GM10248 (cell line): ENCODE measurements around the gene C11orf21.

Source experiments
- CTCF ChIA-PET: fragments of 300-600 bp; sonication (Branson Sonifier 250); formaldehyde crosslinking; extraction: SDS; loops from one replicate; lab custom pipeline; 2021; ENCODE audit warnings: antibody characterized with exemption; lab: Yijun Ruan, JAX
- POLR2A ChIA-PET: fragments of 350-650 bp; sonication (Branson Sonifier 250); formaldehyde crosslinking; extraction: SDS; loops from one replicate; lab custom pipeline; 2020; ENCODE audit warnings: antibody characterized with exemption; lab: Yijun Ruan, JAX
- DNase-seq: peaks from one replicate; pipeline ENCODE4 v3.0.0; 2012; ENCODE audit errors: extremely low spot score
- TF ChIP-seq, protein P1 (sequence below): IDR thresholded peaks from 2 replicates; pipeline ENCODE4 v1.5.1; 2012; ENCODE audit warnings: mild to moderate bottlenecking, low read depth; ENCODE audit errors: extremely low read depth, missing control alignments, control extremely low read depth

Gene C11orf21

DNA sequence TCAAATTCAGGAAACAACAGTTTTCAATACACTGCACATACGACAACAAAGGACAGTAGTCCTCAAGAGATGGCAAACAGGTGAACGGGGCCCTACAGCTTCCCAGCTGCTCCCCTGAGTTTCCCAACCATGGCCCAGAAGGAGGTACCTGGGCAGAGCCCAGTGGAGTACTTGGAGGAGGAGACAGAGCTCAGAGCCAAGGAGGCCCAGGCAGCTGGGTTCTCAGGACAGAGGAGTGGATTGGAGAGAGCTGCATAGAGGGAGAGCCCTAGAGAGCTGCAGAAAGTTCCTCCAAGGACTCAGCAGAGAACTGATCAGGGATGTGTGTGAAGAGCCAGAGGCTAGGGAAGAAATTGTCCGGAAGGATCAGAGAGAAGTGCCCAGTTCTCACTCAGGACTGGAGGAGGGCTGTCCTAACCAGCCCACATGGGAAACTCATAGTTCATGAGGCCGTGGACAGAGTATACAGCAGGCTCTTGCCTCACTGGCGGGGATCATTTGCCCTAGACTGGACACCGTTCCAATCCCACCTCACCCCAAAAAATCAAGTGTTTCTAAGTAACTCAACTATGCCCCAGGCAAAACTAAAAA, 23.7 kb downstream of the C11orf21 start:
- no peak for DNase-seq
- POLR2A ChIA-PET: no interaction called here
- TF ChIP-seq, protein P1, sequence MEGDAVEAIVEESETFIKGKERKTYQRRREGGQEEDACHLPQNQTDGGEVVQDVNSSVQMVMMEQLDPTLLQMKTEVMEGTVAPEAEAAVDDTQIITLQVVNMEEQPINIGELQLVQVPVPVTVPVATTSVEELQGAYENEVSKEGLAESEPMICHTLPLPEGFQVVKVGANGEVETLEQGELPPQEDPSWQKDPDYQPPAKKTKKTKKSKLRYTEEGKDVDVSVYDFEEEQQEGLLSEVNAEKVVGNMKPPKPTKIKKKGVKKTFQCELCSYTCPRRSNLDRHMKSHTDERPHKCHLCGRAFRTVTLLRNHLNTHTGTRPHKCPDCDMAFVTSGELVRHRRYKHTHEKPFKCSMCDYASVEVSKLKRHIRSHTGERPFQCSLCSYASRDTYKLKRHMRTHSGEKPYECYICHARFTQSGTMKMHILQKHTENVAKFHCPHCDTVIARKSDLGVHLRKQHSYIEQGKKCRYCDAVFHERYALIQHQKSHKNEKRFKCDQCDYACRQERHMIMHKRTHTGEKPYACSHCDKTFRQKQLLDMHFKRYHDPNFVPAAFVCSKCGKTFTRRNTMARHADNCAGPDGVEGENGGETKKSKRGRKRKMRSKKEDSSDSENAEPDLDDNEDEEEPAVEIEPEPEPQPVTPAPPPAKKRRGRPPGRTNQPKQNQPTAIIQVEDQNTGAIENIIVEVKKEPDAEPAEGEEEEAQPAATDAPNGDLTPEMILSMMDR: no peak
- CTCF ChIA-PET: interaction anchor here (1.3 to 1.5 kb wide), 3 partner anchors 10 to 142 kb away, joined by 3 to 5 read pairs (median 4); no protein-coding TSS in a partner anchor

DNA sequence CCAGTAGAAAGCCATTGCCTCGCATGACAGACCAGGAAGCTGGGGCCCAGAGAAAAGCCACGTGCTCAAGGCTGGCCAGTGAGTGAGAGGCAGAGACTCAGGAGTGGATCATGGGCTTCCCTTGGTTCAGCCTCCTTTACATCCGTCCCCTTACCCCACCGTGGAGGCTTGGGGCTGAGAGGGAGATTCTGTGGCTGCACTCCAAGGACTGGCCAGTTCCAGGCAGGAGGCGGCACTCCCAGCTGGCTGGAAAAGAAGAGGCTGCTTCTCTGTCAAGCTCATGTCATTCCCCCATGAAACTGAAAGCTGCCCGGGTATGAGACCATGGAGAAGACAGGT, 24.7 kb downstream of the C11orf21 start:
- DNase-seq: no peak
- ChIA-PET POLR2A (no interaction called here), CTCF (interaction anchor here (1.3 kb wide), 1 partner anchor 143 kb away, joined by 3 read pairs; no protein-coding TSS in a partner anchor)
- TF ChIP-seq, protein P1: no peak

DNA sequence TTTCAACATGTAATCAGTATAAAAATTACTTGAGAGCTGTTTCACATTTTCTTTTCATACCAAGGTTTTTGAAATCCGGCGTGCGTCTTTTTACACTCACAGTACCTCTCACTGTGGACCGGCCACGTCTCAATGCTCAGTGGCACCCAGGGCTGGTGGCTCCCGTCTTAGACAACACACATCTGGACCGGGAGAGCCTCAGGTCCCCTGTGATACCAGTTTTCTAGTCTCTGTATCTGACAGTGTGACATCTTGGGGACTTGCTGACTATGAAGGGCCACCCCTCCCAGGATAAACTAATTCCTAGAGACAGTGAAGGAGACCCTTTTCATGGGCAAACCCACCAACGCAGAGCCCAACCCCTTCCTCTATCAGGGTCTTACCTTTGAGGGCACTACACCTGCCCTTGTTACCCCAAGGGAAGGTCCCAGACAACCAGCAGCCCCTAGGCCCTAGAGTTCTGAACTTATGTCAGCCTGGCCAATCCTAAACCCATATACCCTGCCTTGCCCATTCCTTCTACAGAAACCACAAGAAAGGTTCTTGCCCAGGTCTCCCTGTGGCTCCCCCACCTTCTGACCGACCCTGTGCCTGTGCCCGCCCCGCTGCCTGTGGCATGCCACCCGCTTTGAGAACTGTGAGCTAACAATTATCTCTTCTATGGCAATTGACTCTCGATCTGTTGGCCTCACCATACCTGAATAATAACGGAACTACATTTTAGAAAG, 25.3 kb downstream of the C11orf21 start:
- POLR2A ChIA-PET: no interaction called here
- CTCF ChIA-PET: interaction anchor here (2.9 kb wide), 1 partner anchor 29 kb away, joined by 9 read pairs; no protein-coding TSS in a partner anchor
- DNase-seq: no peak
- TF ChIP-seq, protein P1: no peak

GRCh38 chr11:2275334-2276279, 26.1 kb downstream of the C11orf21 start:
- POLR2A ChIA-PET: no interaction called here
- no peak for DNase-seq
- CTCF ChIA-PET: interaction anchor here (2.9 kb wide), 1 partner anchor 30 kb away, joined by 9 read pairs; no protein-coding TSS in a partner anchor
- TF ChIP-seq, protein P1: no peak

DNA sequence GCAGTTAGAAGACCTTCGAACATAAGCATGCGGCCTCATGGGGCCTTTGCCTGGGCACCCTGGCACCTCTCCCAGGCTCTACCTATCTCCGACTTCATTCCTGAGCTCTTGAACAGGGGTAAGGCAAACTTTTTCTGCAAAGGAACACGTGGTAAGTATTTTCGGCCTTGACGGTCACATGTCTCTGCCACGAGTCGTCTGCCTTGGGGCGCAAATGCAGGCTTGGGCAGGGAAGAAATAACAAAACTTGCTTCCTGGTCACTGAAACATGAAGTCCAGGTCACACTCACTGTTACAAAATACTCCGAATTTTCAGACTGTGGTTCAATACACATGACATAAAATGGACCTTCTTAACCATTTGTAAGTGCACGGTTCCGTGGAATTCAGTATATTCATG, 27.9 kb downstream of the C11orf21 start:
- TF ChIP-seq, protein P1: no peak
- POLR2A ChIA-PET: no interaction called here
- CTCF ChIA-PET: interaction anchor here (2.9 kb wide), 1 partner anchor 32 kb away, joined by 9 read pairs; no protein-coding TSS in a partner anchor
- DNase-seq: no peak

- TF ChIP-seq, protein P1: no peak
- POLR2A ChIA-PET: no interaction called here
- no peak for DNase-seq
- CTCF ChIA-PET: interaction anchor here (2.9 kb wide), 1 partner anchor 32 kb away, joined by 9 read pairs; no protein-coding TSS in a partner anchor
These were observed 28.4 kb downstream of the C11orf21 start for GRCh38 chr11:2273311-2273710.
